Ishikawa (cell line): ENCODE results near the gene ASTN2.

ENCODE experiments used
- CEBPB ChIP-seq: IDR thresholded peaks from 2 replicates; pipeline ENCODE4 v1.6.1; 2012
- CREB1 ChIP-seq: IDR thresholded peaks from 2 replicates; pipeline ENCODE4 v1.6.1; 2012; ENCODE audit warnings: low read depth
- EGR1 ChIP-seq: IDR thresholded peaks from 2 replicates; pipeline ENCODE4 v1.6.1; 2012
- EP300 ChIP-seq: IDR thresholded peaks from 2 replicates; pipeline ENCODE4 v1.6.1; 2012; ENCODE audit warnings: borderline replicate concordance
- FOXM1 ChIP-seq: IDR thresholded peaks from 2 replicates; pipeline ENCODE4 v1.6.1; 2012; ENCODE audit warnings: low read depth, borderline replicate concordance
- MAX ChIP-seq: IDR thresholded peaks from 2 replicates; pipeline ENCODE4 v1.6.1; 2012
- NFIC ChIP-seq: IDR thresholded peaks from 2 replicates; pipeline ENCODE4 v1.6.1; 2012
- RAD21 ChIP-seq: IDR thresholded peaks from 2 replicates; pipeline ENCODE4 v1.6.1; 2012; ENCODE audit warnings: low read depth
- REST ChIP-seq: IDR thresholded peaks from 2 replicates; pipeline ENCODE4 v1.6.1; 2012; ENCODE audit warnings: low read depth, mild to moderate bottlenecking
- TAF1 ChIP-seq: IDR thresholded peaks from 2 replicates; pipeline ENCODE4 v1.6.1; 2012; ENCODE audit warnings: low read depth, mild to moderate bottlenecking
- TCF12 ChIP-seq: IDR thresholded peaks from 2 replicates; pipeline ENCODE4 v1.6.1; 2012; ENCODE audit warnings: low read depth
- TEAD4 ChIP-seq: IDR thresholded peaks from 2 replicates; pipeline ENCODE4 v1.6.1; 2012
- USF1 ChIP-seq: IDR thresholded peaks from 2 replicates; pipeline ENCODE4 v1.6.1; 2012
- YY1 ChIP-seq: IDR thresholded peaks from 2 replicates; pipeline ENCODE4 v1.6.1; 2012; ENCODE audit warnings: low read depth
- ZBTB7A ChIP-seq: IDR thresholded peaks from 2 replicates; pipeline ENCODE4 v1.6.1; 2012; ENCODE audit warnings: low read depth

ASTN2 gene

GRCh38 chr9:117125531-117125930, 289.3 kb downstream of the ASTN2 start:
- TF ChIP-seq EGR1, result no peak
- TF ChIP-seq CEBPB, result no peak
- no peak for TF ChIP-seq USF1

GRCh38 chr9:117123729-117124128, 291.1 kb downstream of the ASTN2 start:
- TF ChIP-seq TCF12, result no peak
- TF ChIP-seq EGR1, result no peak
- TF ChIP-seq FOXM1, result no peak
- TF ChIP-seq YY1, result no peak
- no peak for TF ChIP-seq MAX
- TF ChIP-seq USF1, result no peak
- no peak for TF ChIP-seq TEAD4
- TF ChIP-seq ZBTB7A, result no peak
- no peak for TF ChIP-seq CEBPB
- TF ChIP-seq EP300, result no peak
- TF ChIP-seq TAF1, result no peak
- TF ChIP-seq NFIC, result no peak
- no peak for TF ChIP-seq RAD21
- TF ChIP-seq CREB1, result no peak
- TF ChIP-seq REST, result no peak

GRCh38 chr9:117122953-117123352, 291.9 kb downstream of the ASTN2 start:
- no peak for TF ChIP-seq TEAD4
- TF ChIP-seq CREB1, result no peak
- TF ChIP-seq RAD21, result no peak
- no peak for TF ChIP-seq EP300
- no peak for TF ChIP-seq EGR1
- no peak for TF ChIP-seq ZBTB7A
- TF ChIP-seq FOXM1, result no peak
- TF ChIP-seq USF1, result no peak

GRCh38 chr9:117122102-117122501, 292.8 kb downstream of the ASTN2 start:
- no peak for TF ChIP-seq FOXM1
- TF ChIP-seq ZBTB7A, result no peak
- TF ChIP-seq RAD21, result no peak
- no peak for TF ChIP-seq REST
- no peak for TF ChIP-seq CREB1
- no peak for TF ChIP-seq CEBPB
- TF ChIP-seq EGR1, result no peak
- TF ChIP-seq USF1, result no peak
- TF ChIP-seq TCF12, result no peak
- no peak for TF ChIP-seq MAX
- TF ChIP-seq TEAD4, result no peak
- TF ChIP-seq EP300, result no peak
- TF ChIP-seq YY1, result no peak

- TF ChIP-seq CEBPB (no peak), NFIC (no peak), YY1 (no peak), EGR1 (no peak), FOXM1 (no peak), RAD21 (no peak), TAF1 (no peak), TEAD4 (no peak), USF1 (no peak)
Measured at GRCh38 chr9:117121316-117121715, 293.5 kb downstream of the ASTN2 start.
